ENCODE results near the gene RABL3.
"Not testable (repeated sequence)": the region's sequence is repeated elsewhere in the genome, so short reads cannot be mapped to it uniquely, and the experiment has no call there.

The RABL3 gene

DNA sequence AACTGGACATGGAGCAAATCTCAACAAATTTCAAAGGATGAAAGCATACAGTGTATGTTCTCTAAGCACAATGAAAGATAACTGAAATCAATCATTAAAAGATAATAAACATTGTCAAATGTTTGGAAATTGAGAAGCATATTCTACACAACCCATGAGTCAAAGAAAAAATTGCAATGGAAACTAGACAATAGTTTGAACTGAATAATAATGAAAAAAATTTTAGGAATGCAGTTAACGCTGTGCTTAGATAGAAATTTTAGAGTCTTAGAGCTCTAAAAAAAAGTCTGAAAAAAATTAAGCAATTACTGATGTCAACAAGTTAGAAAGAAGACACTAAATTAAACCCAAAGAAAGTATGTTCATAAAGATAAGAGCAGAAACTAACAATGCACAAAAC is 15.5 kb downstream of the RABL3 start:
- Histone ChIP-seq H3K9ac (ENCODE audit: low read depth in 1 of 2, low read length in 2 of 2) (no peak overlapping the region), H3K4me1 (ENCODE audit: control insufficient read depth in 2 of 2, insufficient read depth in 2 of 2, low read length in 2 of 2) (no peaks in the 10 kb centered on the region), H3K9me3 (ENCODE audit: control insufficient read depth in 2 of 2, low read length in 2 of 2) (no peaks in the 10 kb centered on the region), H3K27me3 (ENCODE audit: control insufficient read depth in 2 of 2, insufficient read depth in 2 of 2, low read length in 2 of 2) (no peaks in the 10 kb centered on the region), H3K36me3 (ENCODE audit: control insufficient read depth in 2 of 2, insufficient read depth in 2 of 2, low read length in 2 of 2) (peaks cover 5% of the 10 kb centered on the region in 2 donors), H3K4me3 (ENCODE audit: low read length in 2 of 2) (no peak overlapping the region), H3K27ac (ENCODE audit: low read depth in 2 of 2, low read length in 2 of 2) (no peak overlapping the region)

DNA sequence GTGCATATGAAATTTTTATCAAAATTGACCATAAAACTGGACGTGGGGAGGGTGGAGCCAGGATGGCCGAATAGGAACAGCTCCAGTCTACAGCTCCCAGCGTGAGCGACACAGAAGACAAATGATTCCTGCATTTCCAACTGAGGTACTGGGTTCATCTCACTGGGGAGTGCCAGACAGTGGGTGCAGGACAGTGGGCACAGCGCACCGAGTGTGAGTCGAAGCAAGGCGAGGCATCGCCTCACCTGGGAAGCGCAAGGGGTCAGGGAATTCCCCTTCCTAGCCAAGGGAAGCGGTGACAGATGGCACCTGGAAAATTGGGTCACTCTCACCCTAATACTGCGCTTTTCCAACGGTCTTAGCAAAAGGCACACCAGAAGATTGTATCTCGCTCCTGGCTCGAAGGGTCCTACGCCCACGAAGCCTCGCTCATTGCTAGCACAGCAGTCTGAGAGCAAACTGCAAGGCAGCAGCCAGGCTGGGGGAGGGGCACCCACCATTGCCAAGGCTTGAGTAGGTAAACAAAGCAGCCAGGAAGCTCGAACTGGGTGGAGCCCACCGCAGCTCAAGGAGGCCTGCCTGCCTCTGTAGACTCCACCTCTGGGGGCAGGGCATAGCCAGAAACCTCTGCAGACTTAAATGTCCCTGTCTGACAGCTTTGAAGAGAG is 23.0 kb downstream of the RABL3 start:
- peak overlapping the region in 1 of 2 donors; percentile 16 for H3K27ac ChIP-seq (ENCODE audit: low read depth in 2 of 2, low read length in 2 of 2)
- H3K9me3 ChIP-seq (ENCODE audit: control insufficient read depth in 2 of 2, low read length in 2 of 2); H3K27me3 ChIP-seq (ENCODE audit: control insufficient read depth in 2 of 2, insufficient read depth in 2 of 2, low read length in 2 of 2); H3K36me3 ChIP-seq (ENCODE audit: control insufficient read depth in 2 of 2, insufficient read depth in 2 of 2, low read length in 2 of 2); H3K4me1 ChIP-seq (ENCODE audit: control insufficient read depth in 2 of 2, insufficient read depth in 2 of 2, low read length in 2 of 2): not testable (repeated sequence)
- H3K4me3 ChIP-seq (ENCODE audit: low read length in 2 of 2), result peak overlapping the region; percentile 53 to 61
- peak overlapping the region; percentile 24 to 51 for H3K9ac ChIP-seq (ENCODE audit: low read depth in 1 of 2, low read length in 2 of 2)

DNA sequence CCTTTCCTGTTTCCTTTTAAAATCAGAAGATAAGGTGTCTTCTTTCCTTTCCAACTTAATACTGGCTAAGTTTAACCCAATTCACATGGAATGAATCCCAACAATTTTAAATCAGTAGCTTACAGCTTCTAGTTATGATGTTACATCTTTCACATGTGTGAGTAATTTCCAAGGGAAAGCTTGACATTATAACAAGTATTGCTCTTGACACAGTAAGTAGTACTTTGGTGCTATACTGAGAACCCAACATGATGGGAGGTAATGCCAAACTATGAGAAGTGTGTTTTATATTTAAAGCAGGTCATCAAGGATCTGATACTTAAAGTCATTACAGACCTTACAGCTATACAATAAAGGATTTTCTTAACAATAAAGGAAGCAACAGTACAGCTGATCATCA is 29.1 kb downstream of the RABL3 start:
- no peaks in the 10 kb centered on the region for H3K4me1 ChIP-seq (ENCODE audit: control insufficient read depth in 2 of 2, insufficient read depth in 2 of 2, low read length in 2 of 2)
- H3K27me3 ChIP-seq (ENCODE audit: control insufficient read depth in 2 of 2, insufficient read depth in 2 of 2, low read length in 2 of 2), result no peaks in the 10 kb centered on the region
- H3K9ac ChIP-seq (ENCODE audit: low read depth in 1 of 2, low read length in 2 of 2), result no peak overlapping the region
- peaks cover 0 to 2% of the 10 kb centered on the region in 2 donors for H3K36me3 ChIP-seq (ENCODE audit: control insufficient read depth in 2 of 2, insufficient read depth in 2 of 2, low read length in 2 of 2)
- H3K27ac ChIP-seq (ENCODE audit: low read depth in 2 of 2, low read length in 2 of 2), result no peak overlapping the region
- no peak overlapping the region for H3K4me3 ChIP-seq (ENCODE audit: low read length in 2 of 2)
- no peaks in the 10 kb centered on the region for H3K9me3 ChIP-seq (ENCODE audit: control insufficient read depth in 2 of 2, low read length in 2 of 2)

DNA sequence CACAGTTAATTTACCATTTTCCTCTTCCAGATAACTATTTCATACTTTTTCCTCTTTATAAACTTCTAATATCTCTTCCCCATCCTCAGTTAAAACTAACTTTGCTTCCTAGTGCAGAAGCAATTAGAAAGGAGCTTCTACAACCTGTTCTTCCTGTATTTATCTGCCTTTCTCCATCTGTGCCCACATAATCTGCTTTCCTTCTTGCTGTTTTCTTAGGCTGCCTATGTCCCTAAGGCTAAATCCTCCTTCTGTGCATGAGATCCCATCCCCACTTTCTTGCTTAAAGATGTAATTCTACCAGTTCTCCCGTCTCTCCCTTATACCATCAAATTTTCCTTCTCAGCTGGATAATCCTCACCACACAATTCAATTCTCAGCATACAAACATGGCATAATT is 31.9 kb downstream of the RABL3 start:
- H3K9me3 ChIP-seq (ENCODE audit: control insufficient read depth in 2 of 2, low read length in 2 of 2), result no peaks in the 10 kb centered on the region
- H3K36me3 ChIP-seq (ENCODE audit: control insufficient read depth in 2 of 2, insufficient read depth in 2 of 2, low read length in 2 of 2), result peaks cover 0 to 2% of the 10 kb centered on the region in 2 donors
- no peaks in the 10 kb centered on the region for H3K27me3 ChIP-seq (ENCODE audit: control insufficient read depth in 2 of 2, insufficient read depth in 2 of 2, low read length in 2 of 2)

DNA sequence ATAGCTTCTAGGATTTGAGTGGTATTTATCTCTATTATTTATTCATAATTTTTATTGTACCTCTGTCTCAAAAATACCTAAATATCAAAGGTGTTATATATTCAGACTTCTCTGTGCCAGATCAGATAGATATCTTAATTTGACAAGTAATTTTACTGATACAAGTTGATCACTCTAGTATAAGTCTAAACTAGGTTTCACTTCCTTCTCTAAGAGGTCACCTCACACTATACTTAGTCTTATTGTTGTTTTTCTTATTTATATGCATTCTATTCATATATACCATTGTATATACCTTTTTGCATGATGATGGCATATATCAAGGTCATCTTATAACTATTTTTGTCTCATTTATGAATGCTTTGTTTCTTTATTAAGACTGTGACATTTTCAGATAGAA is 33.9 kb downstream of the RABL3 start:
- no peaks in the 10 kb centered on the region for H3K4me1 ChIP-seq (ENCODE audit: control insufficient read depth in 2 of 2, insufficient read depth in 2 of 2, low read length in 2 of 2)
- H3K27me3 ChIP-seq (ENCODE audit: control insufficient read depth in 2 of 2, insufficient read depth in 2 of 2, low read length in 2 of 2), result no peaks in the 10 kb centered on the region
- H3K27ac ChIP-seq (ENCODE audit: low read depth in 2 of 2, low read length in 2 of 2), result no peak overlapping the region
- H3K36me3 ChIP-seq (ENCODE audit: control insufficient read depth in 2 of 2, insufficient read depth in 2 of 2, low read length in 2 of 2), result peaks cover 0 to 5% of the 10 kb centered on the region in 2 donors
- no peak overlapping the region for H3K4me3 ChIP-seq (ENCODE audit: low read length in 2 of 2)
- H3K9me3 ChIP-seq (ENCODE audit: control insufficient read depth in 2 of 2, low read length in 2 of 2), result no peaks in the 10 kb centered on the region
- H3K9ac ChIP-seq (ENCODE audit: low read depth in 1 of 2, low read length in 2 of 2), result no peak overlapping the region

More for the DNA sequence above, 31.9 kb downstream of the RABL3 start:
- H3K4me1 ChIP-seq (ENCODE audit: control insufficient read depth in 2 of 2, insufficient read depth in 2 of 2, low read length in 2 of 2), result no peaks in the 10 kb centered on the region
- H3K4me3 ChIP-seq (ENCODE audit: low read length in 2 of 2), result no peak overlapping the region
- no peak overlapping the region for H3K27ac ChIP-seq (ENCODE audit: low read depth in 2 of 2, low read length in 2 of 2)
- H3K9ac ChIP-seq (ENCODE audit: low read depth in 1 of 2, low read length in 2 of 2), result no peak overlapping the region

DNA sequence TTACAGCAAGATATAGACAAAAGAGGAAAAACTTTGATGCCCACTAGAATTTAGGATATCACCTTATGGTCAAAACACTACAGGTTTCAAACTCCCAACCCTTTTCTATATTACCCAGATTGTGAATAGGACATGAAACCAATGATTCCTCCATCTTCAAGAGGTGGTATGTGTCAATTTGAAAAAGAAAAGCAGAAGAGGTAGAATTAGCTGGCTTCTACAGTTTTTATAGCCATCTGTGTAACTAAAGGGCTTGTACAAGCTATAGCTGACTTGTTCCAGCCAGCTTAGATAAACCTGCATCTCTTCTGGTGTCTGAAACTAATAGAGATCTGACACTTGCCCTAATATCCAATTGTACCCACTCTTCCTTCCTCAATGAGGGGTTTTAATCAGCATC is 35.4 kb downstream of the RABL3 start:
- H3K27me3 ChIP-seq (ENCODE audit: control insufficient read depth in 2 of 2, insufficient read depth in 2 of 2, low read length in 2 of 2), result no peaks in the 10 kb centered on the region

DNA sequence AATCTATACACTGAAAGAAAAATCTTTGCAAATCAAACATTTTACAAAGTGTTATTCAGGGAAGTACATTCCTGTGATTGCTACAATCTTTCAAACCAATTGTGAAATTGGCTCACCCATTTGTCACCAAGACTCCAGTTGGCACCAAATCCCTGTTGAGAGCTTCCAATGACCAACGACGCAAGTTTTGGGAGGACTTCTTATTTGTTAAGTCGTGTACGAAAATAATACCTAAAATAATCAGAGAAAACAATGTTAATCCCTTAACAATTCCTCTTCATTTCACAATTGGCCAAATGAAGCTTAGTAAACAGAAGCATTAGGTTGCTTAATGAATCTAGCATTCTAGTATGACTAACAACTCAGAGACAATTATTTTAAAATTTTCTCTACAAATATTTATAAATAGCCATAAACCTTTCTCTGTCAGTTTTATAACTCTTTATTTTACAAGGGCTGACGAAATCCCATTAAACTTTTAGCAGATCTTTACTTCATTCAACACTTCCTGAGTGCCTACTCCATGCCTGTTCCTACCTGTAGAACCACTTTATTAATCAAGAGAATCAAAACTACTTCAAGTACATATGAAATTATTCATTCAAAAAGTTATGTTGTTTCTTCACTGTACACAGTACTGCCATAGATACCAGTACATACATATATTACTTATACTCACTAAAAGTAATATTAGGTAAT is 36.3 kb downstream of the RABL3 start:
- no peak overlapping the region for H3K27ac ChIP-seq (ENCODE audit: low read depth in 2 of 2, low read length in 2 of 2)
- H3K36me3 ChIP-seq (ENCODE audit: control insufficient read depth in 2 of 2, insufficient read depth in 2 of 2, low read length in 2 of 2), result peaks cover 0 to 5% of the 10 kb centered on the region in 2 donors

More for the DNA sequence above, 35.4 kb downstream of the RABL3 start:
- H3K9ac ChIP-seq (ENCODE audit: low read depth in 1 of 2, low read length in 2 of 2), result no peak overlapping the region
- no peaks in the 10 kb centered on the region for H3K9me3 ChIP-seq (ENCODE audit: control insufficient read depth in 2 of 2, low read length in 2 of 2)
- H3K4me3 ChIP-seq (ENCODE audit: low read length in 2 of 2), result no peak overlapping the region
- H3K27ac ChIP-seq (ENCODE audit: low read depth in 2 of 2, low read length in 2 of 2), result no peak overlapping the region
- H3K4me1 ChIP-seq (ENCODE audit: control insufficient read depth in 2 of 2, insufficient read depth in 2 of 2, low read length in 2 of 2), result no peaks in the 10 kb centered on the region
- peaks cover 0 to 5% of the 10 kb centered on the region in 2 donors for H3K36me3 ChIP-seq (ENCODE audit: control insufficient read depth in 2 of 2, insufficient read depth in 2 of 2, low read length in 2 of 2)

DNA sequence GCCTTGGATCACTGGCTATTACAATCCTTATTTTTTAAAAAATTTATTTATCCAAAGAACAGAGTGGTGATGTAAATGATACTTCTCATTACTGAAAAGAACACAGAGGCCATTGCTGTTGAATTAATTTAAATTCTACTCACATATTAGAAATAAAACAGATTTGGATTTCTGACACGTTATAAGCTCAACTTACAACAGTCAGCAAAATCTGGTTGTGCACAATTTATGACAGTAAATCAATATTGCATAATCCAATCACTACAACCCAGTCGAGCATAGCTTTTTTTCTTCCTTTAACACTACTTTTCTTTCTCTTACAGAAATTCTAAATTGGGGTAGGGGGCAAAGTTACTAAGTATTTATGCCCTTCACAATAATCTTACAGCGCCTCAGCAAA is 43.0 kb downstream of the RABL3 start:
- H3K9ac ChIP-seq (ENCODE audit: low read depth in 1 of 2, low read length in 2 of 2), result no peak overlapping the region
- H3K27ac ChIP-seq (ENCODE audit: low read depth in 2 of 2, low read length in 2 of 2), result no peak overlapping the region
- peaks cover 3% of the 10 kb centered on the region in 2 donors for H3K36me3 ChIP-seq (ENCODE audit: control insufficient read depth in 2 of 2, insufficient read depth in 2 of 2, low read length in 2 of 2)
- no peaks in the 10 kb centered on the region for H3K9me3 ChIP-seq (ENCODE audit: control insufficient read depth in 2 of 2, low read length in 2 of 2)
- H3K4me1 ChIP-seq (ENCODE audit: control insufficient read depth in 2 of 2, insufficient read depth in 2 of 2, low read length in 2 of 2), result no peaks in the 10 kb centered on the region
- H3K4me3 ChIP-seq (ENCODE audit: low read length in 2 of 2), result no peak overlapping the region
- H3K27me3 ChIP-seq (ENCODE audit: control insufficient read depth in 2 of 2, insufficient read depth in 2 of 2, low read length in 2 of 2), result no peaks in the 10 kb centered on the region

More for the DNA sequence above, 36.3 kb downstream of the RABL3 start:
- Histone ChIP-seq H3K27me3 (ENCODE audit: control insufficient read depth in 2 of 2, insufficient read depth in 2 of 2, low read length in 2 of 2) (no peaks in the 10 kb centered on the region), H3K9me3 (ENCODE audit: control insufficient read depth in 2 of 2, low read length in 2 of 2) (no peaks in the 10 kb centered on the region), H3K4me3 (ENCODE audit: low read length in 2 of 2) (no peak overlapping the region), H3K4me1 (ENCODE audit: control insufficient read depth in 2 of 2, insufficient read depth in 2 of 2, low read length in 2 of 2) (no peaks in the 10 kb centered on the region), H3K9ac (ENCODE audit: low read depth in 1 of 2, low read length in 2 of 2) (no peak overlapping the region)

DNA sequence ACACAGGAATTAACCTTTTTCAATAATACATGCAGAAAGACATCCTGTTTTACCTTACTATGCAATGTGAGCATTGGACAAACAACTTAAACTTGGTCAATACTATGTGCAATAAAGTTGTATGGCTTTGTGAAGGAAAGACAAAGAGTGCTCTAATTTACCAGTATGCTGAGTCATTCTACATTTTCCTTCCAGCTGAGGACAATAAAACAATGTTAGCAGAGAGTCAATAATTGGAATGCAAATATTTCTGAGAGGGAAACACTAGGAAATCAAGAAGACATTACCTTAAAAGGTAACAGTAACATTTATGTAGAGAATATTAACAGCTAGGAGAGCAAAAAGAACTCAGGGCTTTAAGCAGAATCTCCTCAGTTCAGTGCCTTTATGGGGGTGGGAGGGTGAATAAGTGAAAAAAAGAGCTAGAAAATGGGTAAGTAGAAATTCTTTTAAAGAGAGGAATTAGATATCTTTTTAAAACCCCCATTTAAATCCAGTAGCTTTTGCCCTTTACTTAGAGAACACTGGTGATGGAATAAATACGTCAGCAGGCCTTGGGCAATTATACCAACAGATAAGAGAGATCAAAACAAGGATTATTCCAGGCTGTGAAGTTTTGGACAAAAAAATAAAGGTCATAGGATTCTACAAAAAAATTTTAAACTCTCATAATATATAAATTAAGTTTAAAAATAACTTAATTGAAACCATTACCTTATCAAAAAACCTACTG is 48.7 kb downstream of the RABL3 start:
- Histone ChIP-seq H3K4me1 (ENCODE audit: control insufficient read depth in 2 of 2, insufficient read depth in 2 of 2, low read length in 2 of 2) (peaks cover 4 to 7% of the 10 kb centered on the region in 2 donors), H3K9me3 (ENCODE audit: control insufficient read depth in 2 of 2, low read length in 2 of 2) (no peaks in the 10 kb centered on the region), H3K4me3 (ENCODE audit: low read length in 2 of 2) (no peak overlapping the region), H3K27me3 (ENCODE audit: control insufficient read depth in 2 of 2, insufficient read depth in 2 of 2, low read length in 2 of 2) (no peaks in the 10 kb centered on the region), H3K27ac (ENCODE audit: low read depth in 2 of 2, low read length in 2 of 2) (peak overlapping the region; percentile 49 to 61), H3K9ac (ENCODE audit: low read depth in 1 of 2, low read length in 2 of 2) (peak overlapping the region in 1 of 2 donors; percentile 16), H3K36me3 (ENCODE audit: control insufficient read depth in 2 of 2, insufficient read depth in 2 of 2, low read length in 2 of 2) (peaks cover 0 to 3% of the 10 kb centered on the region in 2 donors)

DNA sequence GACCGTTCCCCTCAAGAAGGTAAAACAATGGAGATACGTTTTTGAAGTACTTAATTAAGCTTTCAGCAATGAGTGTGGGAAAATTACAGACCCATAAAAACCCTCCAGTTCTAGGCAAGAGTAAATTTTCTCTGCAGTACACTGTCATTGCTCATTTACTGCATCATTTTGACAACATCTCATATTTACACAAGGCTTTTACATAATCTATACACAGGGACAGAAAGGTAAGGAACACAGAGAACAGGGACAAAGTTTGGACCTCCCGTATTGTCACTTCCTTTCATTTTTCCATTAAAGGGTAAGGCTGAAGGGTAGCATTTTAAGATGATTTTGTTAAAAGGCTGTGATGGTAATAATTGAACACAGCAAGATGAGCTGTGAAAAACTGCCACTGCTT is 52.9 kb downstream of the RABL3 start:
- H3K9me3 ChIP-seq (ENCODE audit: control insufficient read depth in 2 of 2, low read length in 2 of 2), result no peaks in the 10 kb centered on the region
- peaks cover 4 to 7% of the 10 kb centered on the region in 2 donors for H3K4me1 ChIP-seq (ENCODE audit: control insufficient read depth in 2 of 2, insufficient read depth in 2 of 2, low read length in 2 of 2)
- no peaks in the 10 kb centered on the region for H3K36me3 ChIP-seq (ENCODE audit: control insufficient read depth in 2 of 2, insufficient read depth in 2 of 2, low read length in 2 of 2)
- no peaks in the 10 kb centered on the region for H3K27me3 ChIP-seq (ENCODE audit: control insufficient read depth in 2 of 2, insufficient read depth in 2 of 2, low read length in 2 of 2)
- H3K9ac ChIP-seq (ENCODE audit: low read depth in 1 of 2, low read length in 2 of 2), result no peak overlapping the region
- H3K27ac ChIP-seq (ENCODE audit: low read depth in 2 of 2, low read length in 2 of 2), result no peak overlapping the region
- H3K4me3 ChIP-seq (ENCODE audit: low read length in 2 of 2), result no peak overlapping the region
